Measurements from ENCODE around the gene OR2A25. TPM values are rescaled to one million over a fixed set of nuclear protein-coding genes. Genes with fewer than 3 reads are reported as not detected.

OR2A25 gene
- total and polyA plus RNA-seq, 12 donors = not detected

- intact Hi-C loops (cut with DNase I) = no loop called here
- H3K36me3 ChIP-seq = no peaks in the 10 kb centered on the region
- DNase-seq (no peak), ATAC-seq (no peak)
- no peak for TF ChIP-seq CTCF (IDR thresholded peaks at IDR 0.05)
- H3K27ac ChIP-seq = no peak overlapping the region
- H3K4me1 ChIP-seq = no peaks in the 10 kb centered on the region
- H3K27me3 ChIP-seq = no peaks in the 10 kb centered on the region
- WGBS, 2 donors = 45 to 46% methylated on average over 2 of the region's 2 CpGs
- no peak overlapping the region for H3K4me3 ChIP-seq
- H3K9me3 ChIP-seq = peaks cover 0 to 9% (median 0%) of the 10 kb centered on the region in 11 donors
Observed at GRCh38 chr7:144069953-144070352, 342 bp downstream of the OR2A25 start.

DNA sequence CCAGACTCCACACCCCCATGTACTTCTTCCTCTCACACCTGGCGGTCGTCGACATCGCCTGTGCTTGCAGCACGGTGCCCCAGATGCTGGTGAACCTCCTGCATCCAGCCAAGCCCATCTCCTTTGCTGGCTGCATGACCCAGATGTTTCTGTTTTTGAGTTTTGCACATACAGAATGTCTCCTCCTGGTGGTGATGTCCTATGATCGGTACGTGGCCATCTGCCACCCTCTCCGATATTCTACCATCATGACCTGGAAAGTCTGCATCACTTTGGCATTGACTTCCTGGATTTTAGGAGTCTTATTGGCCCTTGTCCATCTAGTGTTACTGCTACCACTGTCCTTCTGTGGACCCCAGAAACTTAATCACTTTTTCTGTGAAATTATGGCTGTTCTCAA, 4.8 kb downstream of the OR2A25 start:
- DNase-seq (no peak), ATAC-seq (no peak)
- Histone ChIP-seq H3K9me3 (no peaks in the 10 kb centered on the region), H3K36me3 (no peaks in the 10 kb centered on the region), H3K4me1 (no peaks in the 10 kb centered on the region), H3K27me3 (no peaks in the 10 kb centered on the region), H3K4me3 (no peak overlapping the region), H3K27ac (no peak overlapping the region)
- intact Hi-C loops (cut with DNase I) = no loop called here
- TF ChIP-seq CTCF (IDR thresholded peaks at IDR 0.05) = no peak
- 89 to 90% methylated on average over 8 of the region's 8 CpGs for WGBS, 2 donors

GRCh38 chr7:144085978-144086377, 16.4 kb downstream of the OR2A25 start, which contains the start of gene OR2A12:
TSS of gene OR2A12 (plus strand) at chr7:144086278. CDS start at chr7:144095108, 8,830 bp downstream.
- no peak within 1 kb of the TSS for H3K4me3 ChIP-seq
- no peak for ATAC-seq
- H3K9me3 ChIP-seq = peaks cover 0 to 6% (median 0%) of the 10 kb centered on the region in 11 donors
- intact Hi-C loops (cut with DNase I) = no loop called here
- 81 to 86% methylated on average over 2 of the region's 2 CpGs for WGBS, 2 donors
- H3K27me3 ChIP-seq = no peaks in the 10 kb centered on the region
- H3K4me1 ChIP-seq = no peaks in the 10 kb centered on the region
- H3K27ac ChIP-seq = no peak within 1 kb of the TSS
- TF ChIP-seq CTCF (IDR thresholded peaks at IDR 0.05) = no peak
- DNase-seq = no peak
- H3K36me3 ChIP-seq = no peaks in the 10 kb centered on the region

DNA sequence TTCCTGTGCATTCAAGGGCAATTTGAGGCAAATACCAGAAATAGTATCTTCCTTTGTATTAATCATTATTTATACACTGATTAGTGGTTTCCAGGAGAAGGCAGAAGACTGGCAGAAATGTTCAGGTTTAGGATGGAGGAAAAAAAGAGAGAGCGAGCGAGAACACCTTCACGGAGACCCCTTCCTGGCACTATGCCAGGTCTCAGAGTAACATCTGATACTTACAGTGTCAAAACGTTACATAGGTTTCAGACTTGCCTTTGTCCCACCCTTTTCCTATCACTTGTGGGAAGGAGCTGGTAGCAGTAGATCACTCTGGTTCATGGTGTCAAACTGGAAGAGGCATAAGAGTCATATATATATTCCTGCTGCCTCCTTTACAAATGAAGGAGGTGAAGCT, 17.1 kb downstream of the OR2A25 start:
- TF ChIP-seq CTCF (IDR thresholded peaks at IDR 0.05) = no peak
- Histone ChIP-seq H3K27me3 (no peaks in the 10 kb centered on the region), H3K4me1 (no peaks in the 10 kb centered on the region), H3K4me3 (no peak overlapping the region), H3K36me3 (no peaks in the 10 kb centered on the region), H3K27ac (no peak overlapping the region), H3K9me3 (peaks cover 0 to 11% (median 0%) of the 10 kb centered on the region in 11 donors)
- DNase-seq = no peak
- 63 to 65% methylated on average over 4 of the region's 4 CpGs for WGBS, 2 donors
- no peak for ATAC-seq
- intact Hi-C loops (cut with DNase I) = no loop called here
